Measurements from ENCODE around the gene SECISBP2.

Gene SECISBP2

GRCh38 chr9:89347651-89348050, 29.4 kb downstream of the SECISBP2 start:
- no peak for DNase-seq

- DNase-seq: no peak
These were observed 31.3 kb downstream of the SECISBP2 start for GRCh38 chr9:89349607-89350006.

GRCh38 chr9:89350988-89351557, 32.8 kb downstream of the SECISBP2 start:
- no peak for DNase-seq

GRCh38 chr9:89351584-89352300, 33.4 kb downstream of the SECISBP2 start:
- DNase-seq: no peak

- DNase-seq: no peak
These were observed 34.2 kb downstream of the SECISBP2 start for GRCh38 chr9:89352451-89352850.

GRCh38 chr9:89352874-89353649, 34.8 kb downstream of the SECISBP2 start:
- no peak for DNase-seq

GRCh38 chr9:89353989-89354388, 35.7 kb downstream of the SECISBP2 start:
- no peak for DNase-seq

GRCh38 chr9:89354471-89354870, 36.2 kb downstream of the SECISBP2 start:
- no peak for DNase-seq

GRCh38 chr9:89356782-89357181, 38.5 kb downstream of the SECISBP2 start:
- DNase-seq: no peak

GRCh38 chr9:89357331-89358197, 39.3 kb downstream of the SECISBP2 start:
- no peak for DNase-seq

- DNase-seq: no peak
These were observed 40.1 kb downstream of the SECISBP2 start for GRCh38 chr9:89358376-89358916.

GRCh38 chr9:89358985-89359384, 40.7 kb downstream of the SECISBP2 start:
- no peak for DNase-seq

GRCh38 chr9:89359751-89360261, 41.5 kb downstream of the SECISBP2 start:
- DNase-seq: no peak

- DNase-seq: no peak
These were observed 42.2 kb downstream of the SECISBP2 start for GRCh38 chr9:89360465-89360864.

- DNase-seq: no peak
These were observed 42.7 kb downstream of the SECISBP2 start for GRCh38 chr9:89361031-89361430.

GRCh38 chr9:89361816-89362646, 43.7 kb downstream of the SECISBP2 start:
- DNase-seq: no peak

GRCh38 chr9:89362647-89363310, 44.5 kb downstream of the SECISBP2 start:
- DNase-seq: no peak

- DNase-seq: no peak
These were observed 45.0 kb downstream of the SECISBP2 start for GRCh38 chr9:89363311-89363670.

- no peak for DNase-seq
These were observed 45.8 kb downstream of the SECISBP2 start for GRCh38 chr9:89363921-89364665.

All from right kidney (tissue), 1 donor.